ENCODE measurements around the gene MACROD1. TPM values are rescaled to one million over a fixed set of nuclear protein-coding genes. Genes with fewer than 3 reads are reported as not detected.

Gene MACROD1
- total RNA-seq, 1 donor from 2014 or later = 3.4 TPM

GRCh38 chr11:64128255-64129006 is 37.5 kb downstream of the MACROD1 start:
- DNase-seq (ENCODE audit: low read depth) = no peak
- Mint-ChIP-seq H3K27ac (ENCODE audit: unreplicated experiment) (no peak overlapping the region), H3K4me1 (ENCODE audit: low read depth, unreplicated experiment) (no peaks in the 10 kb centered on the region), H3K27me3 (ENCODE audit: low read depth, unreplicated experiment) (peaks cover 65% of the 10 kb centered on the region), H3K9me3 (ENCODE audit: unreplicated experiment) (no peaks in the 10 kb centered on the region), H3K36me3 (ENCODE audit: low read depth, unreplicated experiment) (no peaks in the 10 kb centered on the region), H3K4me3 (ENCODE audit: unreplicated experiment) (no peak overlapping the region)
- Histone ChIP-seq H3K9me3 (ENCODE audit: insufficient read depth, low read depth, low read length) (no peaks in the 10 kb centered on the region), H3K79me2 (ENCODE audit: insufficient read depth, low read length) (no peaks in the 10 kb centered on the region), H3K27ac (ENCODE audit: low read depth, low read length) (no peak overlapping the region), H3K4me1 (ENCODE audit: insufficient read depth, low read length) (no peaks in the 10 kb centered on the region), H3K36me3 (ENCODE audit: insufficient read depth, low read length) (no peaks in the 10 kb centered on the region), H3K4me3 (ENCODE audit: insufficient read depth, low read depth, low read length) (no peak overlapping the region), H3K9ac (ENCODE audit: low read length) (no peak overlapping the region), H3K27me3 (ENCODE audit: insufficient read depth, low read length) (peaks cover 23% of the 10 kb centered on the region), H3K4me2 (ENCODE audit: low read length) (no peak overlapping the region), H2AFZ (ENCODE audit: low read depth, low read length) (no peak overlapping the region), H4K20me1 (ENCODE audit: insufficient read depth, low read length) (peaks cover 47% of the 10 kb centered on the region)
- TF ChIP-seq EZH2 (IDR thresholded peaks at IDR 0.05; ENCODE audit: insufficient read depth, low read length) = no peak
- no peak for TF ChIP-seq CTCF (IDR thresholded peaks at IDR 0.05; ENCODE audit: insufficient read depth, low read depth, low read length)
- FAIRE-seq = no peak

DNA sequence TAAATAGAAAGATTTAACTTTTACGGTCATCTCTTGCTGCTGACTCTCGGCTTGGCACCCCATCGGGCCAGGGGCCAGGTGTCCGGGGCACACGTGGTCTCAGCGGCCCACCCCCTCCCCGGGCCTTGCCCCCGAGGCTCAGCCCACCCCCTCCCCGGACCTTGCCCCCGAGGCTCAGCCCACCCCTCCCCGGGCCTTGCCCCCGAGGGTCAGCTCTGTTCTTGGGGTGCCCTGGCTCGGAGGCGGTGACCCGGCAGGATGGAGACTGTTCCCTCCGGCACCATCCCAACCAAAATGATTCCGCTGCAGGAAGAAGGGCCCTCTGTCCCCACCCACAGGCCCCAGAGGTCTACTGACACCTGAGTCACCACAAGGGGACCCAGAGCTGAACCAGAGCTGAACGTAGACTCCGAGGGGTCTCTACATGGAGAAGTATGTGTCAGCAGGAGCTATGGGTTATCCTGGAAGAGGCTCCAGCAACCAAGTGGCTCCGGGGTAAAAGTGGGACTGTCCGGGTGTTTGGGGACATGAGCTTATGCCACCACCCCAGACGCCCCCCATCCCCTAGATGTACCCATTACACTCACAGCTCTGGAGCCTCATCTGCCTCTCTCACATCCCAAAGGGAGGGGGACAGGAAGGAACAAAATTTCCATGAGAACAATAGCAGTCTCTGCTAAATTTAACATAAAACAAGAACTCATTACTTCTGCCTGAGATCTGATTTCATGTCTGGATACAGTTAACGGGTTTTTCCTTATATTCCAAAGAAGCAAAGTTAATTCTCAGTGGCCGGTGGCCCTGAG is 38.4 kb downstream of the MACROD1 start:
- Histone ChIP-seq H3K4me1 (ENCODE audit: insufficient read depth, low read length) (peaks cover 8% of the 10 kb centered on the region), H3K27ac (ENCODE audit: low read depth, low read length) (no peak overlapping the region), H3K9ac (ENCODE audit: low read length) (no peak overlapping the region), H3K36me3 (ENCODE audit: insufficient read depth, low read length) (no peaks in the 10 kb centered on the region), H4K20me1 (ENCODE audit: insufficient read depth, low read length) (peaks cover 42% of the 10 kb centered on the region), H3K4me3 (ENCODE audit: insufficient read depth, low read depth, low read length) (no peak overlapping the region), H3K79me2 (ENCODE audit: insufficient read depth, low read length) (no peaks in the 10 kb centered on the region), H2AFZ (ENCODE audit: low read depth, low read length) (no peak overlapping the region), H3K27me3 (ENCODE audit: insufficient read depth, low read length) (peaks cover 17% of the 10 kb centered on the region), H3K9me3 (ENCODE audit: insufficient read depth, low read depth, low read length) (no peaks in the 10 kb centered on the region), H3K4me2 (ENCODE audit: low read length) (no peak overlapping the region)
- Mint-ChIP-seq H3K9me3 (ENCODE audit: unreplicated experiment) (no peaks in the 10 kb centered on the region), H3K4me3 (ENCODE audit: unreplicated experiment) (no peak overlapping the region), H3K36me3 (ENCODE audit: low read depth, unreplicated experiment) (no peaks in the 10 kb centered on the region), H3K4me1 (ENCODE audit: low read depth, unreplicated experiment) (no peaks in the 10 kb centered on the region), H3K27me3 (ENCODE audit: low read depth, unreplicated experiment) (peaks cover 58% of the 10 kb centered on the region), H3K27ac (ENCODE audit: unreplicated experiment) (no peak overlapping the region)
- TF ChIP-seq EZH2 (IDR thresholded peaks at IDR 0.05; ENCODE audit: insufficient read depth, low read length) = no peak
- TF ChIP-seq CTCF (IDR thresholded peaks at IDR 0.05; ENCODE audit: insufficient read depth, low read depth, low read length) = no peak
- DNase-seq (ENCODE audit: low read depth) (no peak), FAIRE-seq (no peak)

Data from astrocyte (in vitro differentiated cells and primary cell).